Stomach (tissue), 9 donors: ENCODE measurements around the gene ADD2. TPM values are rescaled to one million over a fixed set of nuclear protein-coding genes. Genes with fewer than 3 reads are reported as not detected.

Experiments
- DNase-seq, 2 donors: peaks; one replicate each; pipeline versions ENCODE4 v3.0.0 to v3.0.0-alpha.2; 2013 to 2019
- H3K27ac ChIP-seq, 5 donors: fragments of 200-600 bp in 4 of 5; sonication (generic) in 4 of 5; one replicate each; pipeline ENCODE4 v1.5.1; 2013 to 2019; ENCODE audit warnings: mild to moderate bottlenecking in 1 of 5, moderate library complexity in 1 of 5
- H3K27me3 ChIP-seq, 3 donors: fragments of 200-600 bp; sonication (generic); one replicate each; pipeline ENCODE4 v1.5.1; 2017 to 2019; ENCODE audit warnings: mixed run types in 1 of 3
- H3K36me3 ChIP-seq, 4 donors: fragments of 200-600 bp; sonication (generic); 1 replicate in 3 of 4; 2 replicates in 1 of 4; pipeline ENCODE4 v1.5.1; 2016 to 2019
- H3K4me1 ChIP-seq, 4 donors: fragments of 200-600 bp; sonication (generic); one replicate each; pipeline ENCODE4 v1.5.1; 2016 to 2019
- H3K4me3 ChIP-seq, 4 donors: fragments of 200-600 bp; sonication (generic) in 3 of 4; one replicate each; pipeline ENCODE4 v1.5.1; 2016 to 2019; ENCODE audit warnings: mild to moderate bottlenecking in 1 of 4
- H3K9me3 ChIP-seq, 4 donors: fragments of 200-600 bp; sonication (generic); one replicate each; pipeline ENCODE4 v1.5.1; 2016 to 2019
- EP300 ChIP-seq: sonication (generic); formaldehyde crosslinking; IDR thresholded peaks from one replicate; pipeline ENCODE4 v1.6.1; 2017; ENCODE audit warnings: antibody characterized with exemption
- POLR2A ChIP-seq, 4 donors: fragments of 450-650 bp; IDR thresholded peaks; one replicate each; pipeline ENCODE4 v1.6.1; 2016; ENCODE audit warnings: antibody characterized with exemption in 4 of 4, control low read depth in 2 of 4, mild to moderate bottlenecking in 1 of 4, moderate library complexity in 1 of 4
- POLR2AphosphoS5 ChIP-seq, 3 donors: sonication (generic); formaldehyde crosslinking; IDR thresholded peaks; one replicate each; pipeline ENCODE4 v1.6.1; 2016; ENCODE audit warnings: antibody characterized with exemption in 3 of 3
- WGBS, 5 donors: extraction: QIAGEN DNeasy Blood & Tissue Kit in 3 of 5; methylation state at CpG; one replicate each; pipeline versions ENCODE4 v1.1.5 to v1.1.7; 2013 to 2018; 5-methylcytosine and 5-hydroxymethylcytosine counted together
- intact Hi-C: fragments of 100-400 bp; cut with DNase I; formaldehyde crosslinking; loops from one replicate; pipeline ENCODE4 v1.15.1; 2023; ENCODE audit warnings: low total_unique reads
- polyA plus RNA-seq, 3 donors: library from polyadenylated mRNA; stranded (reverse); fragments of 200-250 nt; gene quantifications; one replicate each; pipeline ENCODE4 v1.2.3, GENCODE V29; 2013
- total RNA-seq, 5 donors: library from RNA; depleted of rRNA; stranded (reverse); fragments of >200 nt; gene quantifications; one replicate each; pipeline versions ENCODE4 v1.1.0 to v1.2.3, GENCODE V29; 2014 to 2016
- TF ChIP-seq, protein P1 (sequence below), 7 experiments: fragments of 450-650 bp in 4 of 7; fragments of 200-600 bp in 3 of 7; sonication (generic) in 3 of 7; IDR thresholded peaks; one replicate each; pipeline ENCODE4 v1.5.1; 2016 to 2019; ENCODE audit warnings: antibody characterized with exemption in 7 of 7, control low read depth in 2 of 7, mild to moderate bottlenecking in 1 of 7
- donor health status: healthy with polysubstance abuse.
- donor health status: Bipolar disorder and iron deficiency.
- donor health status: healthy.

ADD2 gene
- total and polyA plus RNA-seq, 8 donors = 0.12 to 5.5 (median 1.5) TPM; not detected in 2

DNA sequence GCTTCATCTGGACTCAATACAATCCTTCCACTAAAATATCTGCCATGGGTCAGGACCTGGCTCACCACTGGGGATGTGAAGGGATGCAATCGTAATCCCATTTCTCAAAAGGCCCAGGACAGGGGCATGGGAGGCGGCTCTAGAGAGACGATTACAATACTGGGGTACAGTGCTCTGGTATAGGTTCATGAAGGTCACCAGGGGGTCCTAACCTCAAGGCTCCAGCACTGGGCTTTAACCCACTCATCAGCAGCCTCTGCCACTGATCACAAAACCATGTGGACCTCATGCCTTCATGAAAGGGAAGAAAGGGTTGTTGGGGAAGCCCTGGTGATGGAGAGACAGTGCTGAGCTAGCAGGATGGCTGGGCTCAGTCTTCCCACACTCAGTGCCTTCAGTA, 48.8 kb downstream of the ADD2 start:
- no peaks in the 10 kb centered on the region for H3K9me3 ChIP-seq
- intact Hi-C loops = no loop called here
- H3K27me3 ChIP-seq = no peaks in the 10 kb centered on the region
- WGBS, 5 donors = 62 to 94% (median 86%) methylated on average over 3 of the region's 3 CpGs
- no peak for TF ChIP-seq POLR2AphosphoS5 (IDR thresholded peaks at IDR 0.05)
- H3K36me3 ChIP-seq = no peaks in the 10 kb centered on the region
- no peak for DNase-seq
- no peak overlapping the region for H3K27ac ChIP-seq
- no peak overlapping the region for H3K4me3 ChIP-seq
- no peaks in the 10 kb centered on the region for H3K4me1 ChIP-seq

DNA sequence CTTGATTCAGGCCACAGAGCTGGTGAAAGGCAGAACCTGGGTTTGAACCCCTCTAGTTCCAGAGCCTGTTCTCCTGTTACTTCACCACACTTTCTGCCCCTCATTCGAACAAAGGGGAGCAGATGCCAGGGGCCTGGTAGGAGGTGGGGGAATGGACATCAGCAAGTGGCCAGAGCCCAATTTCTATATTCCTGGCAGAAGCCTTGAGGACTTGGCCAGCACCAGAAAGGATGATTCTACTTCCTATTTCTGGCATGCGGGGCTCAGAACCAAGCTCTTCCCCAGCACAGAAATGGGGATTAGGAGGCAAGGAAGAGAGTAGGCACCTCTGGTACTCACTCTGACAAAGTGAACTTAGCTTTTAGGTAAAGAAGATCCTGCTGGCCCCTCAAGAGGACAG, 49.3 kb downstream of the ADD2 start:
- WGBS, 5 donors = 80 to 95% (median 93%) methylated on average over 2 of the region's 2 CpGs
- H3K4me3 ChIP-seq = no peak overlapping the region
- TF ChIP-seq EP300 = no peak
- TF ChIP-seq POLR2A (IDR thresholded peaks at IDR 0.05) = no peak
- no peak for TF ChIP-seq POLR2AphosphoS5 (IDR thresholded peaks at IDR 0.05)
- TF ChIP-seq, protein P1, sequence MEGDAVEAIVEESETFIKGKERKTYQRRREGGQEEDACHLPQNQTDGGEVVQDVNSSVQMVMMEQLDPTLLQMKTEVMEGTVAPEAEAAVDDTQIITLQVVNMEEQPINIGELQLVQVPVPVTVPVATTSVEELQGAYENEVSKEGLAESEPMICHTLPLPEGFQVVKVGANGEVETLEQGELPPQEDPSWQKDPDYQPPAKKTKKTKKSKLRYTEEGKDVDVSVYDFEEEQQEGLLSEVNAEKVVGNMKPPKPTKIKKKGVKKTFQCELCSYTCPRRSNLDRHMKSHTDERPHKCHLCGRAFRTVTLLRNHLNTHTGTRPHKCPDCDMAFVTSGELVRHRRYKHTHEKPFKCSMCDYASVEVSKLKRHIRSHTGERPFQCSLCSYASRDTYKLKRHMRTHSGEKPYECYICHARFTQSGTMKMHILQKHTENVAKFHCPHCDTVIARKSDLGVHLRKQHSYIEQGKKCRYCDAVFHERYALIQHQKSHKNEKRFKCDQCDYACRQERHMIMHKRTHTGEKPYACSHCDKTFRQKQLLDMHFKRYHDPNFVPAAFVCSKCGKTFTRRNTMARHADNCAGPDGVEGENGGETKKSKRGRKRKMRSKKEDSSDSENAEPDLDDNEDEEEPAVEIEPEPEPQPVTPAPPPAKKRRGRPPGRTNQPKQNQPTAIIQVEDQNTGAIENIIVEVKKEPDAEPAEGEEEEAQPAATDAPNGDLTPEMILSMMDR (IDR thresholded peaks at IDR 0.05) = no peak
- no peaks in the 10 kb centered on the region for H3K9me3 ChIP-seq
- no peak for DNase-seq
- intact Hi-C loops = no loop called here
- H3K27me3 ChIP-seq = no peaks in the 10 kb centered on the region
- H3K4me1 ChIP-seq = no peaks in the 10 kb centered on the region
- H3K36me3 ChIP-seq = no peaks in the 10 kb centered on the region
- no peak overlapping the region for H3K27ac ChIP-seq

DNA sequence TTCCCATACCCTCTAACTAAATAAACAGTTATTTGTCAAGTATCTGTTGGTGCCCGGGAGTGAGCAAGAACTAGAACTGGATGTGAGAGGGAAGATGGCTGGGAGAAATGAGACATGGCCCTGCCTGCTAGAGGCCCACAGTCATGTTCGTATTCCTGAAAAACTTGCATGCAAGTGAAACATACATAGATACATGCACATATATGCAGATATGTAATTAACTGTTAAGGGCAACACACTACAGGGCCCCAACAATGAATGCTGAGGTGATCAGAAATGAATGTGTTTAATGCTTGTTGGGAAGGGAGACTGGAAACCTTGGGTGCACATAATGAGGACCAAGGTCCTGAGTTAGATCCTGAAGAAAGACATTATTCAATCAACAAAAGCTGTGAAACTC, 49.8 kb downstream of the ADD2 start:
- no peaks in the 10 kb centered on the region for H3K27me3 ChIP-seq
- TF ChIP-seq, protein P1 (IDR thresholded peaks at IDR 0.05) = no peak
- no peak for TF ChIP-seq EP300
- no peak for TF ChIP-seq POLR2AphosphoS5 (IDR thresholded peaks at IDR 0.05)
- TF ChIP-seq POLR2A (IDR thresholded peaks at IDR 0.05) = no peak
- no peak overlapping the region for H3K27ac ChIP-seq
- no peak for DNase-seq
- no peaks in the 10 kb centered on the region for H3K9me3 ChIP-seq
- no peaks in the 10 kb centered on the region for H3K4me1 ChIP-seq
- WGBS, 5 donors = 66 to 85% (median 76%) methylated on average over 2 of the region's 2 CpGs
- H3K36me3 ChIP-seq = no peaks in the 10 kb centered on the region
- no peak overlapping the region for H3K4me3 ChIP-seq
- intact Hi-C loops = no loop called here

DNA sequence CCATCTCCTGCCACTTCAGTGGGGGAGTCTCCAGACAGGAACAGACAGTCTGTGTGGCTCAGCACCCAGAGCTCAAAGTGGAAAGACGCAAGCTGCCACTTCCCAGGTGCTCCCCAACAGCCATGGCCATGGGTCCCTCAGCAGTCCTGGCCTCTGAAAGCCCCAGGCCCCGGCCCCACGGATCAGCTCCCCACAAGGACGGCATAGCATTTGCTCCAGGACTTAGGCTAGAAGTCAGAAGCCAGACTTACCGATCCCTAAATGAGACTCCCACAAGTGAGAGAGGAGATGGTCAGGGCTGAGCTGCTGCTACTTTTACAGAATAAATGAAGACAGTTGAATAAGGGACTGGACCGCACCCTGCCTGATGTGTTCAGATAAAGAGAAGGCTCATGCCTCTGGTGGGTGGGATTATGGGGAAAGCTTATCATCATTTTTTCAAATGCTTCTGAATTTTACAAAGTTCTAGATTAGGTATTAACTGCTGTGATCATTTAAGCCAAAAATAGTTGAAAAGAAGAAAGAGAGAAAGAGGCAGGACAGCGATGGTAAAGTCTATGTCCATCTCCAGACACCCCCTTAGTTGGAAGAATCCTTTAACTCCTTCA, 50.5 kb downstream of the ADD2 start:
- Histone ChIP-seq H3K4me3 (no peak overlapping the region), H3K9me3 (no peaks in the 10 kb centered on the region), H3K27ac (no peak overlapping the region), H3K27me3 (no peaks in the 10 kb centered on the region), H3K36me3 (no peaks in the 10 kb centered on the region), H3K4me1 (no peaks in the 10 kb centered on the region)
- DNase-seq = no peak
- no peak for TF ChIP-seq POLR2AphosphoS5 (IDR thresholded peaks at IDR 0.05)
- TF ChIP-seq, protein P1 (IDR thresholded peaks at IDR 0.05) = no peak
- no peak for TF ChIP-seq EP300
- TF ChIP-seq POLR2A (IDR thresholded peaks at IDR 0.05) = no peak
- intact Hi-C loops = no loop called here
- WGBS, 5 donors = 76 to 85% (median 81%) methylated on average over 7 of the region's 7 CpGs

DNA sequence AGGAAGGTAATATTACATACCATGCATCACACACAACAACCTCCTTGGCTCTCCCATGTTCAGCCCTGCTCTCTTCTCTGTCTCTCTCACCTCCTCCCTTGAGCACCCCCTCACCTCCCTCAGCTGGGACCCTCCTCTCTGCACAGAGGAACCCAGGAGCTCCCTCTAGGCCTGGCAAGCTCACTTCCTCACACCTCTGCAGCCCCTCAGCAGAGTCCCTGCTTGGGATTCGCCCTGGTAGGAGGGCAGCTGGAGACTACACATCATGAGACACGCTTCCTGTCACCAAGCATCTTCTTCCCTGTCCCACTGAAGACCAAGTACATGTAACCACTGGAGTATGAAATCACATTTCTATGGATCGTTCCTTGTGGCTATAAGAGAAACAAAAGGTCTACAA, 51.0 kb downstream of the ADD2 start:
- H3K9me3 ChIP-seq = no peaks in the 10 kb centered on the region
- 76 to 88% (median 85%) methylated on average over 3 of the region's 3 CpGs for WGBS, 5 donors
- H3K27ac ChIP-seq = no peak overlapping the region
- DNase-seq = no peak
- no peaks in the 10 kb centered on the region for H3K36me3 ChIP-seq
- TF ChIP-seq, protein P1 (IDR thresholded peaks at IDR 0.05) = no peak
- TF ChIP-seq POLR2A (IDR thresholded peaks at IDR 0.05) (no peak), EP300 (no peak), POLR2AphosphoS5 (IDR thresholded peaks at IDR 0.05) (no peak)
- intact Hi-C loops = no loop called here
- H3K27me3 ChIP-seq = no peaks in the 10 kb centered on the region
- no peaks in the 10 kb centered on the region for H3K4me1 ChIP-seq
- no peak overlapping the region for H3K4me3 ChIP-seq
